Astrocyte (in vitro differentiated cells and primary cell): Measurements from ENCODE around the gene SLC25A27. TPM values are rescaled to one million over a fixed set of nuclear protein-coding genes. Genes with fewer than 3 reads are reported as not detected.

Experiments used
- DNase-seq: peaks from one replicate; pipeline ENCODE4 v3.0.0-alpha.2; 2010; ENCODE audit warnings: low read depth
- FAIRE-seq: peaks from 2 replicates; lab custom pipeline; 2011; peaks lifted over from hg19 to GRCh38; lab: Jason Lieb, UNC
- H2AFZ ChIP-seq: 2 replicates; pipeline ENCODE4 v1.6.0; 2012; ENCODE audit warnings: low read depth, low read length, inconsistent platforms
- H3K27ac ChIP-seq: 2 replicates; pipeline ENCODE4 v1.5.1; 2011; ENCODE audit warnings: low read depth, low read length, inconsistent platforms
- H3K27me3 ChIP-seq: 2 replicates; pipeline ENCODE4 v1.6.0; 2011; ENCODE audit warnings: low read length, inconsistent platforms; ENCODE audit not compliant: insufficient read depth
- H3K36me3 ChIP-seq: 2 replicates; pipeline ENCODE4 v1.5.1; 2011; ENCODE audit warnings: low read length, inconsistent platforms; ENCODE audit not compliant: insufficient read depth
- H3K4me1 ChIP-seq: 2 replicates; pipeline ENCODE4 v1.5.1; 2011; ENCODE audit warnings: low read length, inconsistent platforms; ENCODE audit not compliant: insufficient read depth
- H3K4me2 ChIP-seq: 2 replicates; pipeline ENCODE4 v1.6.0; 2012; ENCODE audit warnings: low read length, inconsistent platforms
- H3K4me3 ChIP-seq: 2 replicates; pipeline ENCODE4 v1.5.1; 2011; ENCODE audit warnings: low read depth, mild to moderate bottlenecking, low read length, inconsistent platforms; ENCODE audit not compliant: insufficient read depth
- H3K79me2 ChIP-seq: 2 replicates; pipeline ENCODE4 v1.6.0; 2012; ENCODE audit warnings: mild to moderate bottlenecking, low read length, inconsistent platforms; ENCODE audit not compliant: insufficient read depth
- H3K9ac ChIP-seq: 2 replicates; pipeline ENCODE4 v1.6.0; 2012; ENCODE audit warnings: mild to moderate bottlenecking, low read length, inconsistent platforms
- H3K9me3 ChIP-seq: 2 replicates; pipeline ENCODE4 v1.5.1; 2012; ENCODE audit warnings: low read depth, mild to moderate bottlenecking, low read length, inconsistent platforms; ENCODE audit not compliant: insufficient read depth
- H4K20me1 ChIP-seq: 2 replicates; pipeline ENCODE4 v1.6.0; 2012; ENCODE audit warnings: low read length, inconsistent platforms; ENCODE audit not compliant: insufficient read depth
- H3K27ac Mint-ChIP-seq: one replicate; pipeline ENCODE4 v1.8.0; 2021; ENCODE audit warnings: mild to moderate bottlenecking, mixed read lengths; ENCODE audit not compliant: unreplicated experiment
- H3K27me3 Mint-ChIP-seq: one replicate; pipeline ENCODE4 v1.8.0; 2021; ENCODE audit warnings: low read depth, mixed read lengths; ENCODE audit not compliant: unreplicated experiment
- H3K36me3 Mint-ChIP-seq: one replicate; pipeline ENCODE4 v1.8.0; 2021; ENCODE audit warnings: low read depth, mixed read lengths; ENCODE audit not compliant: unreplicated experiment
- H3K4me1 Mint-ChIP-seq: one replicate; pipeline ENCODE4 v1.8.0; 2021; ENCODE audit warnings: low read depth, mixed read lengths; ENCODE audit not compliant: unreplicated experiment
- H3K4me3 Mint-ChIP-seq: one replicate; pipeline ENCODE4 v1.8.0; 2021; ENCODE audit warnings: mild to moderate bottlenecking, moderate library complexity, mixed read lengths; ENCODE audit not compliant: unreplicated experiment
- H3K9me3 Mint-ChIP-seq: one replicate; pipeline ENCODE4 v1.8.0; 2021; ENCODE audit warnings: mild to moderate bottlenecking, mixed read lengths; ENCODE audit not compliant: unreplicated experiment
- EZH2 ChIP-seq: IDR thresholded peaks from 2 replicates; pipeline ENCODE4 v1.6.1; 2012; ENCODE audit warnings: mild to moderate bottlenecking, low read length, inconsistent platforms; ENCODE audit not compliant: insufficient read depth
- total RNA-seq: library from RNA; stranded (reverse); gene quantifications from 2 replicates; pipeline ENCODE4 v1.2.1, GENCODE V29; 2021

The SLC25A27 gene
- total RNA-seq, 1 donor from 2014 or later, result 4.3 TPM

DNA sequence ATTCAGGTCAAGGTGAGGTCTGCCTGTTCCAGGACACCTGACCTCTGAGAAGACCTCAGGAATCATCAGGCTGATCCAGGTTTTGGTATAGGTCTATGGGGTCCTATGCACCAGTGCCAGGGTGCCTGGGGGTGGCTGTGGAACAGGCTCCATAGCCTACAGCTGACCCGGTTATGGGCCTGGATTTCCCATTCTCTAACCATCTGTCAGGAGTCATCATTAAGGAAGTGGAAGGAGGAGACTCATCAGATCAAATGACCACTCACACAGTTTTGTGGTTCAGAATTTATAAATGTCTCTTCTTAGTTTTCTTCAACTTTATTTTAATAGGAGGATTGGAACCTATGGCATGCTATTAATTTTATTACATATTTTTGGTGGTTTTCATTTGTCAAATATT is 67.6 kb downstream of the SLC25A27 start:
- peaks cover 25% of the 10 kb centered on the region for H3K27me3 Mint-ChIP-seq
- Histone ChIP-seq H3K4me2 (no peak overlapping the region), H3K36me3 (no peaks in the 10 kb centered on the region), H3K4me1 (no peaks in the 10 kb centered on the region), H3K79me2 (no peaks in the 10 kb centered on the region), H3K4me3 (no peak overlapping the region), H3K27me3 (peaks cover 2% of the 10 kb centered on the region), H3K27ac (no peak overlapping the region), H4K20me1 (no peaks in the 10 kb centered on the region), H3K9me3 (no peaks in the 10 kb centered on the region), H3K9ac (no peak overlapping the region), H2AFZ (no peak overlapping the region)
- no peak for FAIRE-seq
- no peak overlapping the region for H3K4me3 Mint-ChIP-seq
- TF ChIP-seq EZH2, result no peak
- no peak for DNase-seq
- H3K36me3 Mint-ChIP-seq, result no peaks in the 10 kb centered on the region
- peaks cover 3% of the 10 kb centered on the region for H3K9me3 Mint-ChIP-seq
- peaks cover 2% of the 10 kb centered on the region for H3K4me1 Mint-ChIP-seq
- H3K27ac Mint-ChIP-seq, result no peak overlapping the region

Other genes starting within 250 kb of the SLC25A27 start
- gene RCAN2, start 161.5 kb upstream of the SLC25A27 start, total RNA-seq, result 9.9 and 10.6 TPM in 2 replicates
- 0.72 and 0.84 TPM in 2 replicates for gene CYP39A1, start 157 bp upstream of the SLC25A27 start, total RNA-seq
- gene TDRD6, start 34.9 kb downstream of the SLC25A27 start, total RNA-seq, result 0.02 TPM in 1 of 2 replicates, not detected in the other
- gene PLA2G7, start 82.4 kb downstream of the SLC25A27 start, total RNA-seq, result 0.43 and 0.48 TPM in 2 replicates
- not detected in 2 replicates for gene ANKRD66, start 94.0 kb downstream of the SLC25A27 start, total RNA-seq
- gene MEP1A, start 140.4 kb downstream of the SLC25A27 start, total RNA-seq, result not detected in 2 replicates